Panc1 (cell line): ENCODE results near the gene LNPEP.

Source experiments
- POLR2AphosphoS5 ChIP-seq: IDR thresholded peaks from 2 replicates; pipeline ENCODE4 v1.6.1; 2012; ENCODE audit warnings: mild to moderate bottlenecking, low read depth, low read length, moderate library complexity
- SIN3A ChIP-seq: IDR thresholded peaks from 2 replicates; pipeline ENCODE4 v1.6.1; 2012; ENCODE audit warnings: low read depth, mild to moderate bottlenecking, low read length, moderate library complexity, borderline replicate concordance; ENCODE audit not compliant: insufficient read depth
- TCF7L2 ChIP-seq: IDR thresholded peaks from 2 replicates; pipeline ENCODE4 v1.6.1; 2011; ENCODE audit warnings: mild to moderate bottlenecking, low read depth, low read length, inconsistent platforms
- TF ChIP-seq, protein P1 (sequence below): fragments of 450-650 bp; IDR thresholded peaks from 2 replicates; pipeline ENCODE4 v1.5.1; 2017; ENCODE audit warnings: mild to moderate bottlenecking

GRCh38 chr5:97041239-97041638 is 105.4 kb downstream of the LNPEP start:
- TF ChIP-seq, protein P1, sequence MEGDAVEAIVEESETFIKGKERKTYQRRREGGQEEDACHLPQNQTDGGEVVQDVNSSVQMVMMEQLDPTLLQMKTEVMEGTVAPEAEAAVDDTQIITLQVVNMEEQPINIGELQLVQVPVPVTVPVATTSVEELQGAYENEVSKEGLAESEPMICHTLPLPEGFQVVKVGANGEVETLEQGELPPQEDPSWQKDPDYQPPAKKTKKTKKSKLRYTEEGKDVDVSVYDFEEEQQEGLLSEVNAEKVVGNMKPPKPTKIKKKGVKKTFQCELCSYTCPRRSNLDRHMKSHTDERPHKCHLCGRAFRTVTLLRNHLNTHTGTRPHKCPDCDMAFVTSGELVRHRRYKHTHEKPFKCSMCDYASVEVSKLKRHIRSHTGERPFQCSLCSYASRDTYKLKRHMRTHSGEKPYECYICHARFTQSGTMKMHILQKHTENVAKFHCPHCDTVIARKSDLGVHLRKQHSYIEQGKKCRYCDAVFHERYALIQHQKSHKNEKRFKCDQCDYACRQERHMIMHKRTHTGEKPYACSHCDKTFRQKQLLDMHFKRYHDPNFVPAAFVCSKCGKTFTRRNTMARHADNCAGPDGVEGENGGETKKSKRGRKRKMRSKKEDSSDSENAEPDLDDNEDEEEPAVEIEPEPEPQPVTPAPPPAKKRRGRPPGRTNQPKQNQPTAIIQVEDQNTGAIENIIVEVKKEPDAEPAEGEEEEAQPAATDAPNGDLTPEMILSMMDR = no peak
- TF ChIP-seq POLR2AphosphoS5 (no peak), SIN3A (no peak), TCF7L2 (no peak)
